Neural cell (in vitro differentiated cells): Measurements from ENCODE around the gene USP6NL.

Source experiments
- CTCF ChIP-seq: fragments of 450-650 bp; IDR thresholded peaks from 2 replicates; pipeline ENCODE4 v1.5.1; 2014; ENCODE audit warnings: antibody characterized with exemption, mild to moderate bottlenecking, moderate library complexity; ENCODE audit not compliant: poor library complexity, severe bottlenecking
- EP300 ChIP-seq: fragments of 450-650 bp; conservative IDR thresholded peaks from 2 replicates; pipeline ENCODE4 v1.6.1; 2014; ENCODE audit warnings: antibody characterized with exemption, mild to moderate bottlenecking, moderate library complexity; ENCODE audit not compliant: poor library complexity, severe bottlenecking
- EZH2 ChIP-seq: fragments of 200-600, 300-800 bp; shearing (Covaris generic), sonication (generic); IDR thresholded peaks from 2 replicates; pipeline ENCODE4 v1.6.1; 2014; ENCODE audit warnings: antibody characterized with exemption, low read length, borderline replicate concordance, mild to moderate bottlenecking; ENCODE audit not compliant: insufficient read depth, poor library complexity, severe bottlenecking
- MXI1 ChIP-seq: fragments of 450-650 bp; conservative IDR thresholded peaks from 2 replicates; pipeline ENCODE4 v1.6.1; 2014; ENCODE audit warnings: antibody characterized with exemption, mild to moderate bottlenecking; ENCODE audit not compliant: poor library complexity, severe bottlenecking
- POLR2AphosphoS5 ChIP-seq: IDR thresholded peaks from 2 replicates; pipeline ENCODE4 v1.6.1; 2012
- RAD21 ChIP-seq: fragments of 450-650 bp; conservative IDR thresholded peaks from 2 replicates; pipeline ENCODE4 v1.6.1; 2014; ENCODE audit warnings: antibody characterized with exemption, mild to moderate bottlenecking, moderate library complexity
- REST ChIP-seq: IDR thresholded peaks from 2 replicates; pipeline ENCODE4 v1.6.1; 2012; ENCODE audit warnings: borderline replicate concordance
- SMC3 ChIP-seq: fragments of 450-650 bp; conservative IDR thresholded peaks from 2 replicates; pipeline ENCODE4 v1.6.1; 2014; ENCODE audit warnings: antibody characterized with exemption, mild to moderate bottlenecking, moderate library complexity; ENCODE audit not compliant: poor library complexity

GRCh38 chr10:11653758-11654471 is 42.5 kb upstream of the USP6NL start:
- TF ChIP-seq CTCF (no peak), EP300 (no peak), EZH2 (no peak), MXI1 (no peak), RAD21 (no peak), SMC3 (no peak), REST (no peak), POLR2AphosphoS5 (no peak)
